Measurements from ENCODE around the gene BRI3. TPM values are rescaled to one million over a fixed set of nuclear protein-coding genes. Genes with fewer than 3 reads are reported as not detected.
"Not testable (repeated sequence)": the region's sequence is repeated elsewhere in the genome, so short reads cannot be mapped to it uniquely, and the experiment has no call there.

Gene BRI3
- total RNA-seq, 1 donor = 59.6 TPM

- TF ChIP-seq CTCF (IDR thresholded peaks at IDR 0.05; ENCODE audit: insufficient read depth, low read depth, low read length) = no peak
- DNase-seq (ENCODE audit: low read depth) = no peak
Observed at GRCh38 chr7:98305951-98306535, 24.6 kb downstream of the BRI3 start.

GRCh38 chr7:98307971-98308466 is 26.5 kb downstream of the BRI3 start:
- DNase-seq (ENCODE audit: low read depth) = no peak
- no peak overlapping the region for H3K4me3 ChIP-seq (ENCODE audit: low read depth, low read length)
- no peak for TF ChIP-seq CTCF (IDR thresholded peaks at IDR 0.05; ENCODE audit: insufficient read depth, low read depth, low read length)

More at GRCh38 chr7:98305951-98306535, 24.6 kb downstream of the BRI3 start:
- H3K4me3 ChIP-seq (ENCODE audit: low read depth, low read length) = no peak overlapping the region

- no peak for DNase-seq (ENCODE audit: low read depth)
- no peak for TF ChIP-seq CTCF (IDR thresholded peaks at IDR 0.05; ENCODE audit: insufficient read depth, low read depth, low read length)
- no peak overlapping the region for H3K4me3 ChIP-seq (ENCODE audit: low read depth, low read length)
Observed at GRCh38 chr7:98309566-98309965, 28.1 kb downstream of the BRI3 start.

- DNase-seq (ENCODE audit: low read depth) = no peak
- no peak for TF ChIP-seq CTCF (IDR thresholded peaks at IDR 0.05; ENCODE audit: insufficient read depth, low read depth, low read length)
- H3K4me3 ChIP-seq (ENCODE audit: low read depth, low read length) = no peak overlapping the region
Observed at GRCh38 chr7:98312201-98312600, 30.7 kb downstream of the BRI3 start.

- no peak for DNase-seq (ENCODE audit: low read depth)
- no peak for TF ChIP-seq CTCF (IDR thresholded peaks at IDR 0.05; ENCODE audit: insufficient read depth, low read depth, low read length)
- H3K4me3 ChIP-seq (ENCODE audit: low read depth, low read length) = no peak overlapping the region
Observed at GRCh38 chr7:98314469-98314868, 33.0 kb downstream of the BRI3 start.

- no peak for DNase-seq (ENCODE audit: low read depth)
- no peak for TF ChIP-seq CTCF (IDR thresholded peaks at IDR 0.05; ENCODE audit: insufficient read depth, low read depth, low read length)
- no peak overlapping the region for H3K4me3 ChIP-seq (ENCODE audit: low read depth, low read length)
Observed at GRCh38 chr7:98315318-98315993, 34.0 kb downstream of the BRI3 start.

GRCh38 chr7:98315994-98316527 is 34.6 kb downstream of the BRI3 start:
- not testable (repeated sequence) for H3K4me3 ChIP-seq (ENCODE audit: low read depth, low read length); DNase-seq (ENCODE audit: low read depth)
